NCI-H526 (cell line): ENCODE measurements around the gene RBM17.
A peak's percentile ranks its signal among the peaks of the same experiment; 100 is the strongest.
"Not testable (repeated sequence)": the region's sequence is repeated elsewhere in the genome, so short reads cannot be mapped to it uniquely, and the experiment has no call there.

ENCODE experiments used
- DNase-seq, 2 experiments: peaks; one replicate each; lab custom pipeline; 2025; lab: John Stamatoyannopoulos, UW

RBM17 gene

DNA sequence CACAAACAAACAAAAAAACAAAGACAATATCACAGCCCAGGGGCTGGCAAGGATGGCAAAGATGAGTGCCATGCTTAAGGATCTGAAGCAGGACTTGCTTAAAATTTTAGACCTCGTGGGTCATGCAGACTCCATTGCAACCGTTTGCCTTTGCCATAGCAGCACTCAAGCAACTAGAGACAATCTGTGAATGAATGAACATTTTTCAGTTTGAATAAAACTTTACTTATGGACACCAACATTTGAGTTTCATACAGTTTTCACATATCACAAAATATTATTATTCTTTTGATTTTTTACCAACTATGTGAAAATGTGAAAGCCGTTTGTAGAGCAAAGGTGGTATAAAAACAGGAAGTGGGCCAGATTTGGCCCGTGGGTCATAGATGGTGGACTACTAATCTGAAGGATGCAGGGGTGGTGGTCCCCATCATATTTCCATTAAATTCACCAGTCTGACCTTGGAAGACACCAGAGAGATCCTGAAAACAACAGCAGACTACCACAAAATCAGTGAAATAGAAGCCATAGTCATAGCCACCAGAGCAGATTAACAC, 8.3 kb upstream of the RBM17 start:
- no peak for DNase-seq

GRCh38 chr10:6082496-6083395, 6.1 kb upstream of the RBM17 start:
- DNase-seq: peak in 1 of 2 experiments; percentile 2

GRCh38 chr10:6083523-6084475, 5.0 kb upstream of the RBM17 start:
- DNase-seq: no peak

GRCh38 chr10:6086375-6087233, 2.2 kb upstream of the RBM17 start:
- DNase-seq: peak; percentile 71 to 86

DNA sequence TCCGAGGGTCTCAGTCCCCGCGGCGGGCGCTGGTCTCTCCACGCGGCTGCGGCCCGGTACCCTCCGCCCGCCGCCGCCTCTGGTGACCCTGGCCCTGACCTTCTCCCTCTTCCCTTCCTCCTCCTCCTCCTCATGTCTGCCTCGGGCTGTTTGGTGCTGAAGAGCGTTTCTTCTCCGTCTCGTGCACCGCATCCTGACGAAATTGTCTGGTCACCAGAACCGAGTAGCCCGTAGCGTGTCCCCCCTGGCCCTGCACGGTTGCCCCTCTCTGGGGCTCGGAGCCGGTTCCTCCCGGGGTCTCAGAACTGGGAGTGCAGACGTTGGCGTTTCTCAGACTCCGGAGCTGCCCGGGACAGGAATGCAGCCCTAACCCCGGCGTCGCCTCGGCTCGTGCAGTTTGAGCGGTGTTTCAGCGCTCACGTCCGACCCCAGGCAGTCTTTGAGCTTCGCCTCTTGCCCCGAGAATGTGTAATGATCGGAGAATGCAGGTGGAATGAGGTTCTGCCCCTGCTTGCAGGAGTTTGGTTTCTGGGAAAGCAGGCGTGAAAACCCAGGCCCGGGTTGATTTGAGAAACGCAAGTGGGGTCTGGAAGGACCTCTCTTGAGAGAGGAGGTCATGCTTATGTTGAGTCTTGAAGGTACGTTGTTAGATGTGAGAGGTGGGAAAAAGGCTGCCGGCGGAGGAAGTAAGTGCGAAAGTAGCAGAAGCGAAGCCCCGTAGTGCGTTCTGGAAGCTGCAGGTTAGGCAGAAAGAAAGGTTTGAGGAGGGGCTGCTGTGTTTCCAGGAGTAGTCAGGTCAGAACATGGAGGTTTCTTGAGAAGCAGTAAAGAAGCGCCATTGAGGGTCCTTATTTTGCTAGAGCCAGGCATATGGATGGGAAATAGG, 743 bp downstream of the RBM17 start:
- DNase-seq: peak in 1 of 2 experiments; percentile 26

- DNase-seq: no peak
Measured at GRCh38 chr10:6091630-6092029, 2.8 kb downstream of the RBM17 start.

DNA sequence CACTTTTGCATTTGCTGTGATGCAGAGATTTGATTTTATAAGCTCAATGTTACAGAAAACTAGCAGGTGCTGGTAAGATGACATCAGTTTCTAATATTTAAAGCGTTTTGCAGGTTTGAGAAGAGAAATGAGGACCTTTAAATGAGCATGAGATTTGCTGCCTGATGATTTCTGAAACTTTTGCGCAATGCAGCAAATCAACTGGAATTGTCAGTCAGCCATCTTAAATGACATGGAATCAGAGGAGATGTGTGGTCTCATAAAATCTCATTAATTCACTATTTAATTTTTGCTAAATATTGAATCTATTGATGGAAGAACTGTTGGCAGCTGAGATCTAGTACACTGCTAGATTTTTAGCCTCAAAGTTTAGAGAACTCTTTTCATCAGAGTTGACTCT, 3.9 kb downstream of the RBM17 start:
- DNase-seq: no peak

DNA sequence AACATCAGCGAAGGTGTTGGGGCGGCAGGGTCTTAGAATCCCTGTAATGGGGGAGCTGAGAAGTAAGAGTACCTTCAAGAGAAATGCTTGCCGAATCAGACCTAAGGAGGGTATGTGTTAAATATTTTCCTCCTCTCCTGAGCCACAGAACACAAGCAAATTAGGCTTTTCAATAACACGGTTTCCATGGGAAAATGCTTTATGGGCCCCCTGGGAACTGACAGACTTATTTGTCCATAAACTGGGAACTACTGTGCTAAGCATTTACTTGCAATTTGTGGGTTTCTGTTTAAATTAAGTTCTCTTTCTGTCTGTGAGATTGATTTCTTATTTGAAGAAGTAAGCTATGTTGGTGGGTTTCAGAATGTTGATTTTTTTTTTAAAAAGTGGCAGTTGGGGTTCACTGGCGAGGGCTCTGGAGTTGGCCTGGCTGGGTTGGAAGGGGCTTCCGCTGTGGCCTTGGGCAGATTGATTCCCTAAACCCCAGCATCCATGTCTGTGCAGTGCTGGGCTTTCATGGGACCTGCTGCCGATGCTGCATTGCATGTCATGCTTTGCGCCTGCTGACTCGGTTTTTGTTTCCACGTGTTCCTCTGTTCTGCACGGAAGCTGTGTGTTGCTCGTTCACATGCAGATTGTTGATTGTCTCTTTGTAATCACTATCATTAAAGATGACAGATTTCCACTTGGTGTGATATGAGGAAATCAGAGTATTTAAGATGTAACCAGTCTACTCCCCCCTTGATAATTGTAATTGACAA, 7.2 kb downstream of the RBM17 start:
- DNase-seq: peak; percentile 1 to 6

DNA sequence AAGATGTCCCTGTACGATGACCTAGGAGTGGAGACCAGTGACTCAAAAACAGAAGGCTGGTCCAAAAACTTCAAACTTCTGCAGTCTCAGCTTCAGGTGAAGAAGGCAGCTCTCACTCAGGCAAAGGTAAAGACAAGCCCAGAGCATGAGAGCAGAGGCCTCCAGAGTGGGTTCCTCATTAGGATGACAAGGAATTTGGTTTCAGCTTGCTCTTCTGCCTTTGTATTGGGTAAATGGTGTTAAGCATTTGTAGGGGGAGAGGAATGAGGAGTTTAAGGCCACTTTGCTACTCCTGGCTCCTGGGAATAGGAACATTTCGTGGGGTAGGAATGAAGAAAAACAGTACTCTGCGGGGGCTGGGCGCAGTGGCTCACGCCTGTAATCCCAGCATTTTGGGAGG, 8.2 kb downstream of the RBM17 start:
- no peak for DNase-seq

GRCh38 chr10:6098156-6098555, 9.3 kb downstream of the RBM17 start:
- DNase-seq: no peak

DNA sequence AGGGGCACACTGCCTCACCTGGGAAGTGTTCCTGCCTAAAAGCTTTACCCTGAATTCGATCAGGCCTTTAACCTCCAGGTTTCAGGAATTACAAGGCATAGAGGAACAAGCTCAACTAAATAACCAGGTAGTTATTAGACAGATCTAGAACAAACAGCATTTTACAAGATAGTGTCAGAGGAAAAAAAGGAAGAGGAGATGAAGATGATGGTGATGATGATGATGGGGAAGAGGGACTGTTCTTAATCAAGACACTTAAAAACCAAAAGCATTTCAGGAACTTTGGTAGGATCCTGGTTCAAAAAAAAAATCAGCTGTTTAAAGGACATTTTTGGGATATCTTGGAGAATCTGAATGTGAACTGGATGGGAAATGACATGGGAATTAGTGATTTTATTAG, 11.5 kb downstream of the RBM17 start:
- no peak for DNase-seq

DNA sequence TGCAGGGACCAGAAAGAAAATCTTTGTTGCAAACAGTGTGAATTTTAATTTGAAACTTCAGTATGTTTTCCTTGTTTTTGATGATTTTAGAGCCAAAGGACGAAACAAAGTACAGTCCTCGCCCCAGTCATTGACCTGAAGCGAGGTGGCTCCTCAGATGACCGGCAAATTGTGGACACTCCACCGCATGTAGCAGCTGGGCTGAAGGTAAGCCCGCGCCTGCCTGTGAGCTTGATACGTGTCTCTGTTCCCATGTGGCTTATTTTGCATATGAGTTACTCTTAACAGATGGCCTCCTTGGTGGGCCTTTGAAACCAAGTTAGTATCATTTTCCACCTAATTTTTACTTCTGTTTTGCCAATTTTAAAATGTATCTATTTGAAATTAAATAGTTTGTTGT, 12.3 kb downstream of the RBM17 start:
- DNase-seq: no peak

GRCh38 chr10:6102128-6102527, 13.3 kb downstream of the RBM17 start:
- no peak for DNase-seq

DNA sequence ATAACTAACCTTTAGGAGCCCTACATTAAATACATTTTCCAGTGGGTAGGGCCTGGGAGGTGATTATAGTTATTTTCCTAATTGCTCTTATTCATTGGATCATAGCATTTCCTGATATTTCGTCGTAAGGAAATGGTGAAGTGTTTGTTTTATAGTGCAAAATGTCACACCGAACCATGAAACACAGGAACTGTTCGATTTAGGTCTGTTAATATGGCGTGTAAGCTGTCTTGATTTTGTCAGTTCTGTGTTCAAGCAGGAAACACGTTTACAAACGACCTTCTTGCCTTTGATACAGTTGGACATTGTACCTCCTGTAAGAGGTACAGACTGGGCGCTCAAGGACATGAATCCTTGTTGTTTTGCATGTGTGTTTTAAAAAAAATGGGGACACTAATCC, 14.8 kb downstream of the RBM17 start:
- no peak for DNase-seq

DNA sequence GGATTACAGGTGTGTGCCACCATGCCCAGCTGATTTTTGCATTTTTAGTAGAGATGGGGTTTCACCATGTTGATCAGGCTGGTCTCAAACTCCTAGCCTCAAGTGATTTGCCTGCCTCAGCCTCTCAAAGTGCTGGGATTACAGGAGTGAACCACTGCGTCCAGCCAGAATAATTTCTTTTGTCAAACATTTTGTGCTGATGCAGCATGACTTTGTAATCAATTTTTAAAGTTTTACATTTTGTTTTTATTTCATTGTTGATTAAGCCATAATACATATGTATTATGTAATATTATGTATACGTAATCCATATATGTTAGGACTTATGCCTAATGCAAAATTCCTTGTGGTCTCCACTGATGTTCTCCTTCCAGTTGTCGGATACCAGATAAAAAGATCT, 18.8 kb downstream of the RBM17 start:
- DNase-seq: not testable (repeated sequence)

- no peak for DNase-seq
Measured at GRCh38 chr10:6108072-6108471, 19.2 kb downstream of the RBM17 start.

GRCh38 chr10:6108631-6109443, 20.0 kb downstream of the RBM17 start:
- DNase-seq: peak in 1 of 2 experiments; percentile 39

DNA sequence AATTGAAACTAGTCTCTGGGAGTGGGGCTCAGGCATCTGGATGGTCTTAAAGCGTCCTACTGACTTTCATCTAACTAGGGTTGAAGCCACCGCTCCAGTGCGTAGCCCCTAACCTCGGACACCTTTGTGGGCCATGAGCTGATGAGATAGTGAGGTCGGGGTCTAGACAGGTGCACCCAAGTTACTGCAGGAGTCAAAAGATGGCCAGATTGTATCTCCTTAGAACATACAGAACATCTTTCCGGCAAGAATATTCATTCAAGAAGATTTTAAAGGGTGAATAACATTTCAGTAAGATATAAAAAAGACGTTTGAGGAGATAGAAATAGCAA, 20.6 kb downstream of the RBM17 start:
- no peak for DNase-seq

- no peak for DNase-seq
Measured at GRCh38 chr10:6110136-6110535, 21.3 kb downstream of the RBM17 start.
